K562 (cell line): ENCODE results near the gene PPM1F. TPM values are rescaled to one million over a fixed set of nuclear protein-coding genes. Genes with fewer than 3 reads are reported as not detected.

ENCODE experiments used
- ATAC-seq: fragments of 200-7000 bp; cut with Tn5 transposase; 3 replicates; pipeline ENCODE4 v1.9.1; 2020; ENCODE audit warnings: moderate library complexity
- BruUV-seq: library from RNA; stranded (reverse); fragments of 400-500 nt; replicated peaks from 2 replicates; lab custom pipeline; 2021; lab: Mats Ljungman, UMichigan
- CTCF ChIA-PET: fragments of 300-600 bp; formaldehyde crosslinking; extraction: SDS; loops from one replicate; lab custom pipeline; 2021; ENCODE audit warnings: low intra/inter-chr PET ratio; lab: Yijun Ruan, JAX
- POLR2A ChIA-PET: fragments of 300-600, 350-650 bp; sonication (Branson Sonifier 250); formaldehyde crosslinking; extraction: SDS; loops from one replicate; lab custom pipeline; 2021; ENCODE audit warnings: antibody characterized with exemption, inconsistent platforms; lab: Yijun Ruan, JAX
- DNase-seq, 4 experiments: peaks; one replicate each; pipeline versions ENCODE4 v3.0.0 to v3.0.0-alpha.2; 2011 to 2018; ENCODE audit warnings: low spot score in 3 of 4, mixed read lengths in 3 of 4; ENCODE audit errors: extremely low read depth in 1 of 4
- FAIRE-seq: peaks from 2 replicates; lab custom pipeline; 2011; peaks lifted over from hg19 to GRCh38; lab: Jason Lieb, UNC
- H2AFZ ChIP-seq: 2 replicates; pipeline ENCODE4 v1.6.0; 2011; ENCODE audit warnings: low read depth, low read length, control low read depth, inconsistent platforms
- H3K27ac ChIP-seq: fragments of 200-600 bp; 3 replicates; pipeline ENCODE4 v1.8.0; 2011; ENCODE audit warnings: low read depth, mild to moderate bottlenecking, control low read depth, inconsistent platforms, low read length, moderate library complexity, mixed read lengths; ENCODE audit errors: extremely low read depth
- H3K27me3 ChIP-seq, 2 experiments: fragments of 300-600 bp in 1 of 2; 2 replicates in 1 of 2; 3 replicates in 1 of 2; pipeline versions ENCODE4 v1.6.0 to v1.8.0; 2011; ENCODE audit warnings: inconsistent platforms in 2 of 2, low read length in 2 of 2, mild to moderate bottlenecking in 1 of 2, mixed read lengths in 1 of 2, moderate library complexity in 1 of 2; ENCODE audit not compliant: control insufficient read depth in 2 of 2, insufficient read depth in 2 of 2
- H3K36me3 ChIP-seq: fragments of 300-600 bp; 3 replicates; pipeline ENCODE4 v1.8.0; 2011; ENCODE audit warnings: mild to moderate bottlenecking, low read length, inconsistent platforms; ENCODE audit not compliant: control insufficient read depth, insufficient read depth
- H3K4me1 ChIP-seq, 2 experiments: fragments of 200-600 bp in 1 of 2; replicated peaks in 1 of 2; 2 replicates in 1 of 2; 3 replicates in 1 of 2; pipeline versions ENCODE4 v1.5.1 to v1.8.0; 2011; ENCODE audit warnings: inconsistent platforms in 2 of 2, low read length in 2 of 2, mild to moderate bottlenecking in 1 of 2, mixed read lengths in 1 of 2, moderate library complexity in 1 of 2; ENCODE audit not compliant: control insufficient read depth in 2 of 2, insufficient read depth in 2 of 2
- H3K4me2 ChIP-seq: 2 replicates; pipeline ENCODE4 v1.6.1; 2011; ENCODE audit warnings: low read length, control low read depth, inconsistent platforms, mixed read lengths; ENCODE audit not compliant: insufficient read depth
- H3K4me3 ChIP-seq: fragments of 200-600 bp; sonication (generic), shearing (Covaris generic); 2 replicates; pipeline ENCODE4 v1.5.1; 2016; ENCODE audit warnings: control low read depth, inconsistent platforms
- H3K79me2 ChIP-seq: fragments of 200-600 bp; 3 replicates; pipeline ENCODE4 v1.8.0; 2011; ENCODE audit warnings: low read length, inconsistent platforms; ENCODE audit not compliant: control insufficient read depth, insufficient read depth
- H3K9ac ChIP-seq, 2 experiments: 2 replicates each; pipeline versions ENCODE4 v1.6.0 to v1.6.1; 2011; ENCODE audit warnings: low read depth in 2 of 2, low read length in 2 of 2, control low read depth in 1 of 2, inconsistent platforms in 1 of 2, mild to moderate bottlenecking in 1 of 2, mixed read lengths in 1 of 2; ENCODE audit not compliant: insufficient read depth in 1 of 2
- H3K9me1 ChIP-seq: one replicate; pipeline ENCODE4 v1.6.0; 2011; ENCODE audit warnings: inconsistent platforms, mild to moderate bottlenecking, low read length, moderate library complexity; ENCODE audit not compliant: control insufficient read depth, insufficient read depth
- H3K9me3 ChIP-seq: replicated peaks from 2 replicates; pipeline ENCODE4 v1.5.1; 2011; ENCODE audit warnings: low read depth, low read length, inconsistent platforms; ENCODE audit not compliant: control insufficient read depth, insufficient read depth
- H4K20me1 ChIP-seq: replicated peaks from 2 replicates; pipeline ENCODE4 v1.6.1; 2011; ENCODE audit warnings: low read length, inconsistent platforms, mixed read lengths; ENCODE audit not compliant: control insufficient read depth, insufficient read depth
- BHLHE40 ChIP-seq: IDR thresholded peaks from 2 replicates; pipeline ENCODE4 v1.6.1; 2011; ENCODE audit warnings: low read length, improper control_type of control experiment
- GTF2F1 ChIP-seq: IDR thresholded peaks from 2 replicates; pipeline ENCODE4 v1.6.1; 2011; ENCODE audit warnings: low read depth, low read length, improper control_type of control experiment
- PTBP1 ChIP-seq: fragments of 200-400 bp; formaldehyde crosslinking; IDR thresholded peaks from 2 replicates; pipeline ENCODE4 v1.6.1; 2017; ENCODE audit warnings: low read depth, low read length
- SMC3 ChIP-seq: conservative IDR thresholded peaks from 2 replicates; pipeline ENCODE4 v1.6.1; 2011; ENCODE audit warnings: low read depth, low read length, improper control_type of control experiment; ENCODE audit not compliant: insufficient read depth
- ZFP30 ChIP-seq: fragments of 250-450 bp; sonication (Bioruptor Pico); IDR thresholded peaks from 2 replicates; pipeline ENCODE4 v1.8.0; 2022; ENCODE audit warnings: moderate library complexity, mild to moderate bottlenecking, inconsistent platforms, borderline replicate concordance
- ZNF354B ChIP-seq: fragments of 250-450 bp; sonication (Bioruptor Pico); IDR thresholded peaks from 2 replicates; pipeline ENCODE4 v1.4.0; 2020
- WGBS: fragments of 100-300 bp; shearing (Covaris generic); methylation state at CpG from one replicate; pipeline ENCODE4 v1.1.6; 2016; ENCODE audit warnings: low coverage, mixed read lengths; ENCODE audit not compliant: insufficient coverage; ENCODE audit errors: missing lambda C conversion rate; 5-methylcytosine and 5-hydroxymethylcytosine counted together
- in situ Hi-C: fragments of 300-500 bp; cut with MboI; formaldehyde crosslinking; loops from 4 replicates; pipeline ENCODE4 v1.15.0; 2018; ENCODE audit warnings: inconsistent platforms, mixed read lengths
- intact Hi-C: fragments of 100-400 bp; cut with micrococcal nuclease; formaldehyde crosslinking; loops from 2 replicates; pipeline ENCODE4 v1.14.2; 2022
- polyA plus RNA-seq, 8 experiments: library from polyadenylated mRNA; depleted of rRNA in 4 of 8; stranded (reverse) in 5 of 8; unstranded in 3 of 8; fragments of >200 nt; fragmentation: Nextera tagmentation in 2 of 8; fragmentation: Illumina TruSeq in 1 of 8; extraction: Ambion mirVana in 2 of 8; extraction: Trizol in 1 of 8; gene quantifications; 2 replicates each; pipeline versions ENCODE4 v1.2.1 to v1.2.3, GENCODE V29; 2011 to 2014; ENCODE audit warnings: inconsistent platforms in 1 of 8, missing spikeins in 1 of 8
- total RNA-seq, 7 experiments: library from RNA; depleted of rRNA in 6 of 7; stranded (reverse); fragments of >200 nt in 6 of 7; fragmentation: Illumina TruSeq in 2 of 7; extraction: Trizol in 2 of 7; gene quantifications; 2 replicates each; pipeline versions ENCODE4 v1.2.1 to v1.2.3, GENCODE V29; 2011 to 2021; ENCODE audit warnings: low replicate concordance in 1 of 7
- TF ChIP-seq, protein P1 (sequence below): fragments of 250-450 bp; sonication (Bioruptor Pico); IDR thresholded peaks from 2 replicates; pipeline ENCODE4 v1.5.0; 2020; ENCODE audit warnings: mild to moderate bottlenecking
- TF ChIP-seq, protein P2 (sequence below): fragments of 250-450 bp; sonication (Bioruptor Pico); IDR thresholded peaks from 2 replicates; pipeline ENCODE4 v1.4.0; 2020; ENCODE audit warnings: mild to moderate bottlenecking

The PPM1F gene
- total and polyA plus RNA-seq, 9 of the 15 experiments (the other 6 are each of a cell fraction or from before 2014, with no cell fraction given) = 2.1 to 159 (median 64.0) TPM

DNA sequence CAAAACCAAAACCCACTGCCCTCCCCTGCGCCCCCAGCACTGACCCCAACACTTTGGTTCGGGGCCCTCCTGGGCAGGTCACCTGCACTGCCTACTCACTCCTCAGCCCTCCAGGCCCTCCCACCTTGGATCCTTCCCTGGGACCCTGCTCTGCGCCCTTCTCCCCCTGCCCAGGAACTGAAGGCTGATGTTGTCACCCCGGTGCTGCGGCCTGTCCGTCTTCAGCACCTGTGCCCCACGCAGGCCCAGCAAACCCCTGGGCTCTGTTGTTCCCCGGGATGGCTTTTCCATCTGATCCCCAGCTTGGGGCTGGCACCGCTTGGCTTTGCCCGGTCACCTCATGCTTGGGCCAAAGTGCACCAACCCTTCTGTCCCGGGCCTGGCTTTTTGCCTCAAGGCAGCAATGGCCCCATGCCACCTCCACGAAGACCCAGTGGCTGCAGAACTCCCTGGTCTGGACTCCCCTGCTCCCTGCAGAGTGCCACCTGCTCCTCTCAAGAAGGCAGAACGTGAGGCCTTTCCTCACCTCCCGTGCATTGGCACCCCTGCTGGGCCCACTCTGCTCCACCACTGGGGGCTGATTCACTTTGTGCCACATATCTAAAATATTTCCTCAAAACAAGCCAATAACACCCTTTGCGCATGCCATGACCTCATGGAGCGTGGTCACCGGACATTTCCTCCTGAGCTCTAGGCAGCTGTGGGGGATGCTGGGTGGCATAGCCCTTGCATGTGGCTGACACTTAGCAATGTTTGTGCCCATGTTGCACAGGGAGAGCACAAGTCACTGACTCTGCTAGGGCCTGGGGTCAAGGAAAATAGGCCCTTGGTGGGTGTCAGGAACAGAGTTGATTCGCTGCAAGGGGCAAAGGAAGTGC lies 8.8 kb downstream of the PPM1F start:
- POLR2A ChIA-PET = interaction anchor here (0.7 to 49.7 kb wide), 7 partner anchors 10 to 1063 kb away, joined by 3 to 1041 read pairs (median 4); partner anchors contain the start of gene PPM1F
- ATAC-seq = no peak
- Histone ChIP-seq H3K4me1 (peaks cover 27 to 56% of the 10 kb centered on the region in 2 experiments), H3K27me3 (no peaks in the 10 kb centered on the region), H3K79me2 (peaks cover 22% of the 10 kb centered on the region; the same call in 2 of the 3 replicates), H3K4me3 (no peak overlapping the region), H2AFZ (no peak overlapping the region), H3K9ac (peak overlapping the region in 1 of 2 experiments; percentile 24; a peak in 2 of 4 replicates), H3K27ac (no peak overlapping the region), H3K36me3 (peaks cover 70% of the 10 kb centered on the region), H4K20me1 (peaks cover 18% of the 10 kb centered on the region; the same call in 1 of the 2 replicates), H3K4me2 (no peak overlapping the region), H3K9me3 (no peaks in the 10 kb centered on the region), H3K9me1 (peaks cover 18% of the 10 kb centered on the region)
- no peak for DNase-seq
- CTCF ChIA-PET = interaction anchor here (1.1 to 9.2 kb wide), 2 partner anchors 231 to 232 kb away, joined by 3 to 609 read pairs; no protein-coding TSS in a partner anchor
- in situ Hi-C loops (loop anchor here (25.0 kb wide), 3 partner anchors 407 to 807 kb away; partner anchors contain the start of gene HIC2), intact Hi-C loops (no loop called here)
- WGBS = 92% methylated on average over 18 of the region's 18 CpGs
- no peak for FAIRE-seq
- TF ChIP-seq BHLHE40 (0 out of 2 replicates have a peak, but pooled peaks have one; percentile 5), PTBP1 (no peak), ZFP30 (CRISPR knock-in tag) (no peak), SMC3 (0 out of 2 replicates have a peak, but pooled peaks have one; percentile 11), ZNF354B (CRISPR knock-in tag) (no peak), GTF2F1 (0 out of 2 replicates have a peak, but pooled peaks have one; percentile 66)
- TF ChIP-seq, protein P1, sequence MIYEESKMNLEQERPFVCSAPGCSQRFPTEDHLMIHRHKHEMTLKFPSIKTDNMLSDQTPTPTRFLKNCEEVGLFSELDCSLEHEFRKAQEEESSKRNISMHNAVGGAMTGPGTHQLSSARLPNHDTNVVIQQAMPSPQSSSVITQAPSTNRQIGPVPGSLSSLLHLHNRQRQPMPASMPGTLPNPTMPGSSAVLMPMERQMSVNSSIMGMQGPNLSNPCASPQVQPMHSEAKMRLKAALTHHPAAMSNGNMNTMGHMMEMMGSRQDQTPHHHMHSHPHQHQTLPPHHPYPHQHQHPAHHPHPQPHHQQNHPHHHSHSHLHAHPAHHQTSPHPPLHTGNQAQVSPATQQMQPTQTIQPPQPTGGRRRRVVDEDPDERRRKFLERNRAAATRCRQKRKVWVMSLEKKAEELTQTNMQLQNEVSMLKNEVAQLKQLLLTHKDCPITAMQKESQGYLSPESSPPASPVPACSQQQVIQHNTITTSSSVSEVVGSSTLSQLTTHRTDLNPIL (CRISPR knock-in tag) = no peak
- TF ChIP-seq, protein P2, sequence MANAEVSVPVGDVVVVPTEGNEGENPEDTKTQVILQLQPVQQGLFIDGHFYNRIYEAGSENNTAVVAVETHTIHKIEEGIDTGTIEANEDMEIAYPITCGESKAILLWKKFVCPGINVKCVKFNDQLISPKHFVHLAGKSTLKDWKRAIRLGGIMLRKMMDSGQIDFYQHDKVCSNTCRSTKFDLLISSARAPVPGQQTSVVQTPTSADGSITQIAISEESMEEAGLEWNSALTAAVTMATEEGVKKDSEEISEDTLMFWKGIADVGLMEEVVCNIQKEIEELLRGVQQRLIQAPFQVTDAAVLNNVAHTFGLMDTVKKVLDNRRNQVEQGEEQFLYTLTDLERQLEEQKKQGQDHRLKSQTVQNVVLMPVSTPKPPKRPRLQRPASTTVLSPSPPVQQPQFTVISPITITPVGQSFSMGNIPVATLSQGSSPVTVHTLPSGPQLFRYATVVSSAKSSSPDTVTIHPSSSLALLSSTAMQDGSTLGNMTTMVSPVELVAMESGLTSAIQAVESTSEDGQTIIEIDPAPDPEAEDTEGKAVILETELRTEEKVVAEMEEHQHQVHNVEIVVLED (CRISPR knock-in tag) = no peak
- BruUV-seq = no TSS peak
